Activated CD4-positive, alpha-beta T cell treated with anti-CD3 and anti-CD28 coated beads, Interleukin-2, Interleukin-6, amounts not matched to agents 100 ng/mL and 50 ng/mL, durations not matched to agents 16 hours and 8 hours (primary cell): Measurements from ENCODE around the gene ADAMTS17.

Experiments used
- DNase-seq: peaks from one replicate; pipeline ENCODE4 v3.0.0-alpha.2; 2020

ADAMTS17 gene, protein sequence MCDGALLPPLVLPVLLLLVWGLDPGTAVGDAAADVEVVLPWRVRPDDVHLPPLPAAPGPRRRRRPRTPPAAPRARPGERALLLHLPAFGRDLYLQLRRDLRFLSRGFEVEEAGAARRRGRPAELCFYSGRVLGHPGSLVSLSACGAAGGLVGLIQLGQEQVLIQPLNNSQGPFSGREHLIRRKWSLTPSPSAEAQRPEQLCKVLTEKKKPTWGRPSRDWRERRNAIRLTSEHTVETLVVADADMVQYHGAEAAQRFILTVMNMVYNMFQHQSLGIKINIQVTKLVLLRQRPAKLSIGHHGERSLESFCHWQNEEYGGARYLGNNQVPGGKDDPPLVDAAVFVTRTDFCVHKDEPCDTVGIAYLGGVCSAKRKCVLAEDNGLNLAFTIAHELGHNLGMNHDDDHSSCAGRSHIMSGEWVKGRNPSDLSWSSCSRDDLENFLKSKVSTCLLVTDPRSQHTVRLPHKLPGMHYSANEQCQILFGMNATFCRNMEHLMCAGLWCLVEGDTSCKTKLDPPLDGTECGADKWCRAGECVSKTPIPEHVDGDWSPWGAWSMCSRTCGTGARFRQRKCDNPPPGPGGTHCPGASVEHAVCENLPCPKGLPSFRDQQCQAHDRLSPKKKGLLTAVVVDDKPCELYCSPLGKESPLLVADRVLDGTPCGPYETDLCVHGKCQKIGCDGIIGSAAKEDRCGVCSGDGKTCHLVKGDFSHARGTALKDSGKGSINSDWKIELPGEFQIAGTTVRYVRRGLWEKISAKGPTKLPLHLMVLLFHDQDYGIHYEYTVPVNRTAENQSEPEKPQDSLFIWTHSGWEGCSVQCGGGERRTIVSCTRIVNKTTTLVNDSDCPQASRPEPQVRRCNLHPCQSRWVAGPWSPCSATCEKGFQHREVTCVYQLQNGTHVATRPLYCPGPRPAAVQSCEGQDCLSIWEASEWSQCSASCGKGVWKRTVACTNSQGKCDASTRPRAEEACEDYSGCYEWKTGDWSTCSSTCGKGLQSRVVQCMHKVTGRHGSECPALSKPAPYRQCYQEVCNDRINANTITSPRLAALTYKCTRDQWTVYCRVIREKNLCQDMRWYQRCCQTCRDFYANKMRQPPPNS

GRCh38 chr15:100341750-100342560 is at the start of gene ADAMTS17:
Gene ADAMTS17, minus strand, starts transcription at chr15:100341975. Its CDS starts 76 bp downstream, at chr15:100341899.
- DNase-seq, result peak; percentile 94

DNA sequence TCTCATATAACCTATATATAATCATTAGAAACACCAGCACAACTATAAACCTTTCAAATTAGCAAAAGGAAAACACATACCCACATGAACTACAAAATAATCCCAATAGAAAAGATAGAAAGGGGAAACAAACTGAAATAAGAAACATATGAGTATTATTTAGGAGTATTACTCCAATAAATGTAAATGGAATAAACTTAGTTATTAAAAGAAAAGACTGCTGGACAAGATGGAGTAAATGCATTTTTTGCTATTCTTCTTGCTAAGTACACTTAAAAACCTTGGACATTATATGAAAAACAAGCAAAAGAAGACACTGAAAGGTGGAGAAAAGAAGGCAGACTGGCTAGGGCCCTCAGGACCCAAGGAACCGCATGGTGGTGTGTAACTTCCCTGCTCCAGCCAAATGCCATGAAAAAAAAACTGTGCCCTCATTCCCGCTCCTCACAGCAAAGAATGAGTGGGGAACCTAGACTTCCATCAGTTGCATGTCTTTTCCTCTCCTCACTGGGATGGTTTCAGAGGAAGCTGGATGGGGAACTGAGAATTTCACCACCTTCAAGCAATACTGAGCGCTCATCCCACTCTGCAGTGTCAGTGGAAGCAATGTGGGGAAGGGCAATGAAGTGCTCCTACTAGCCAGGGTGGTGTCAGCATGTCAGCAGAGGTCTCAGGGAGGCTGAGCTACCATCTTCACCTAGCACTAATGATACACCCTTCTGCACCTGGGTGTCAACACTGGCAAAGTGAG is 43.7 kb upstream of the ADAMTS17 start:
- no peak for DNase-seq

GRCh38 chr15:100384108-100384410 is 42.3 kb upstream of the ADAMTS17 start:
- no peak for DNase-seq

GRCh38 chr15:100383302-100384107 is 41.7 kb upstream of the ADAMTS17 start:
- DNase-seq, result peak; percentile 19

DNA sequence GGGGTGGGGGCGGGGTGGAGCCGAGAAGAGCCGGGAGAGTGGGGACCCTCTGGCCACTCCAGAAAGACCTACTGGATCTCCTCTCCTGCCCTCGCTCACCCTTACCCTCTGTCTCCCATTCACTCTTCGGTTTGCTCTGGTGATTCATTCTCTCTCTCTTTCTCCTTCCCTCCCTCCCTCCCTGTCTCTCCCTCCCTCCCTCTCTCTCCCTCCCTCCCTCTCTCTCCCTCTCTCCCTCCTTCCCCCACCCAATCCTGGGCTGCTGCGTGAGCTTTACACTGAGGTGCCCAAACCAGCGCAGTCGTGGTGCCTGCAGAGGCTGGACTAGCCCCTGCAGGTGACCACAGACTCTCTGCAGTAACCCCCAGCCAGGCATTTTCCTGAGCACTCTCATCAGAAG is 32.2 kb upstream of the ADAMTS17 start:
- no peak for DNase-seq

DNA sequence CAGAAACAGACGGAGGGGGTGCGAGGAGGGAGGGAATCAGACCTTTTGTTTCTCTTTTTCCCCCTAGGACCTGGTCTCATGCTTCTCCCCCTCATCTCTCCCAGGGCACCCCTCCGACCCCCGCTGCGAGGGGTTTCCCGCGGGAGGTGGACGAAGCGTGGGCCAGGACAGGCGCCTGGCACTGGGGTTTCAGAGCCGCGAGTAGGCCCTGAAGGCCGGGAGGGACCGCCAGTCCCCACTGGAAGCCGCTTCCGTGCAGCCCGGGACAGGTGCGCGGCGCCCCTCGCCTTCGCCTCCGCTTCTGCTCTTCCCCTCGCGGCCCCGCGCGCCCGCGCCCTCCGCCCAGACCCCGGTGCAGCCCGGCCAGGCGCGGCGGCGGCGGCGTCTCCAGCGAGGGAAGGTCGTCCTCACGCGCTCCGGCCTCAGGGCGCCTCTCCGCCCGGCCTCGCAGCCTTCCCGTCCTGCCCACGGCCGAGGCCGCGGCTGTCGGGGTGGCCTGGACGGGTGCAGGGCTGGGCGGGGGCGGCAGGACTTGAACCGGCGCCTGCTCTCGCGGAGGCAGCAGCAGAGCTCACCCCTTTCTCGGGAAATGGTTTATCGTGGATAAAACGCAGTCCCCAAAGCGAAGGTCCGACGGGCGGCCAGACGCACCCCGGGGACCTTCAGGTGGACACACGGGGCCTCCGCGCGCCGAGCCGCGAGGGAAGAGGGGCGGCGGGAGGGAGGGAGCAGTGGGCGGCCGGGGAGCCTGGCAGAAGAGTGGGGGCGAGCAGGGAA is 31.5 kb upstream of the ADAMTS17 start:
- DNase-seq, result no peak

DNA sequence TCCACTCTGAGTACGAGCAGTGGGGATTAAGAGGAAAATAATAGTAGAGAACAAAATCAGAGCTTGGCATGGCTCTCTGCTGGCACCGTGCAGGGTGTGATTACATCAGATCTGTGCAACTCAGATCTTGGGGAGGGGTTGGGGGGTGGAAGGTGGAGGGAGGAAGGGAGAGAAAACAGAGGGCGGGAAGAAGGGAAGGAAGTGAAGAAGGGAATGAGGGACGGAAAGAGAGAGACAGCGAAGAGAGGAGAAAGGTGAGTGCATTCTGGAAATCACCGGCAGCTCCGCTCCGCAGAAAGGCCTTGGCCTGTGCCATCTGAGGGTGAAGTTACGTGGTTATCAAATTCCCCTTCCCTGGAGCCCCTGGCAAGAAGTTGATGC is 31.0 kb upstream of the ADAMTS17 start:
- no peak for DNase-seq

DNA sequence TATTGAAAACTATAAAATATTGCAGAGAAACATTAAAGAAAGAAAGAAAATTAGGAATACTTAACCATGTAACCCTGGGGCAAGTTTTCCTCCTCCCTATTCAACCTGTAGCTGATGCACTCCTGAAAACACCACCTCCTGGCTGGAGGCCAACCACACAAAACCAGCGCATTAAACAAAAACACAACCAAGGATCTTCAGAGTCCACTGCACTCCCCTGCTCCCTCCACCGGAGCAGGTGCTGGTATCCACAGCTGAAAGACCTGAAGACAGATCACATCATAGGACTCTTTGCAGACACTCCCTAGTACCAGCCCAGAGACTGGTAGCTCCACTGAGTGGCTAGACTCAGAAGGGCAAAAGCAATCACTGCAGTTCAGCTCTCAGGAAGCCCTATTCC is 13.6 kb upstream of the ADAMTS17 start:
- no peak for DNase-seq

- DNase-seq, result no peak
These were observed 11.7 kb upstream of the ADAMTS17 start for GRCh38 chr15:100353449-100353848.

GRCh38 chr15:100350434-100351226 is 8.9 kb upstream of the ADAMTS17 start:
- DNase-seq, result peak; percentile 37

- peak; percentile 91 for DNase-seq
These were observed 8.1 kb upstream of the ADAMTS17 start for GRCh38 chr15:100349696-100350433.

GRCh38 chr15:100349321-100349695 is 7.5 kb upstream of the ADAMTS17 start:
- no peak for DNase-seq

GRCh38 chr15:100348578-100348977 is 6.8 kb upstream of the ADAMTS17 start:
- no peak for DNase-seq

DNA sequence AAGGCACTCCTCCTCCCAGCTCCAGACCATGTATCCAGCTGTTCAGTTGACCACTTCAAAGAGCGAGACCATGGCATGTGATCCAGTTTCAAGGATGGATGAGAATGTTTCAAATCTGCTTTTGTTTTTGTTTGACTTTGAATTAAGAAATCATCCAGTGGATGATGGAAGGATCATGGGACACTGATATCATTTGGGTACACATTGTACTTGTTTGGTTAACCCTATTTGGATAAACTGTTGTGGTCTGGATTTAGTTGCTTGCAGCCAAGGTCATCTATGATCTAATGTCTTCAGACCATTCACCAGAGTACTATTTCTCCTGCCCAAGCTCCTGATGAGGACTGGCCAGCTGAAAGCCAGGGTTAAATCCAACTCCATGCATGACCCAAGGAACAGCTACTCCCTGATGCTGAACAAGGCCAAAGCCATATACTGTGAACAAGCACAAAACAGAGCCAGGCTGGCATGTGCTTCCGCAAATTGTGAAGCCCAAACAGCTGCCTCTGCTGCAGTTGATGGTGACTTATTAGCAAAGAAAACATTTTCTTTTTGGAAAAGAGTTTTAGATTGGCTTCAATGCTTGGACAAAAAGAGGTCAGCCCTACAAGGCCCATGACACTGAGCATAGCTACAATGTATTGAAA is 5.2 kb upstream of the ADAMTS17 start:
- DNase-seq, result no peak

DNA sequence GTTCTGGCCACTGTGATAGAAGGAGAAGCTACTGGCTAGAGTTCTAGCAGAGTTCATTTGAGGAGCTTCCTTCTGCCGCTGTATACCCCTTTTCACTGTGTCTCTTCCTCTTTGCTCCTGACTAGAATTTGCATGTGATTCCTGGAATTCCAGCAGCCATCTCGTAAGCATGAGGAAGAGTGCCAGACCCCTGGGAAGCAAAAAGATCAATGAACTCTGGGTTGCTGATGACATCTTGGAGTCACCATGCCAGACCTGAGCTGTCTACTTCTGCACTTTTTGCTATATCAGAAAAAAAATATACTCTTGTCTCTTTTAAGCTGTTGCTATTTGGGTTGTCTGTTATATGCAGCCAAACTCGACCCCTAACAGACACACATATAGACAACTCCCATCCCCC is 3.7 kb upstream of the ADAMTS17 start:
- no peak for DNase-seq

DNA sequence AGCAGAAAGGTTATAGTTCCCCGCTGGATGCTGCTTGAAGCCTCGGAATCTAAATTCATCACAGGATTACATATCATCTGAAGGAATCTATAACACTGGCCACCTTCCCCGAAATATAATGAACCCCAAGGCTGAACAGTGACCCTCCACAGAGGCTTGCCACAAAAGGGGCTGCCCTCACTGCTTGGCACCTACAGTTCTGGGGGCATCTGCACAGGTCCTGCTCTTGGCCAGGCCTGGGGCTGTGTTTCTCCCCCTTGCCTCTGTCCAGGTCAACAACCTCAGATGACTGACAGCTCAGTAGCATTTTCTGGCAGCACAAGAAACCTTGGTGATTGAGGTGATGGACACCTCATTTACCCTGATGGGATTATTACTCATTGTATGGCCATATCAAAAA is 1.5 kb upstream of the ADAMTS17 start:
- DNase-seq, result no peak

- no peak for DNase-seq
These were observed 481 bp downstream of the ADAMTS17 start for GRCh38 chr15:100341239-100341749.

DNA sequence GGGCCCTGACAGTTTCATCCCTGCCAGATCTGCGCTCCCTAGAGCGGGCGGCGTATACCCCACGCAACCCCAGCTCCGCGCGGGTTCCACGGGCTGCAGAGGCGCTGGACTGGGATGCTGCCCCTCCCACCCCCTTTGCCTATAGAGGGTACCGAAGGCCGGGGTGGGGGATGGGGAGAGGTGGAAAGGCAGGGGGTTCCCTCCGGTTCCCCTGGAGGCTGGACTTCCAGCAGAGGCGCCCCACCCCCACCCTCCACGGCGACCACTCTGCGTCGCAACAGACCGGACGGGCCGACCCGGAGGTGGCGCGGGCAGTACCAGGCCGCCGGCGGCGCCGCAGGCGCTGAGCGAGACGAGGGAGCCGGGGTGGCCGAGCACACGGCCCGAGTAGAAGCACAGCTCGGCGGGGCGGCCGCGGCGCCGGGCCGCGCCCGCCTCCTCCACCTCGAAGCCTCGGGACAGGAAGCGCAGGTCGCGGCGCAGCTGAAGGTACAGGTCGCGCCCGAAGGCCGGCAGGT is 995 bp downstream of the ADAMTS17 start:
- DNase-seq, result no peak
